ENCODE measurements around the gene SH3PXD2A.
"Not testable (repeated sequence)": the region's sequence is repeated elsewhere in the genome, so short reads cannot be mapped to it uniquely, and the experiment has no call there.

SH3PXD2A gene

GRCh38 chr10:103619424-103620351, 235.7 kb downstream of the SH3PXD2A start:
- no peak for DNase-seq

- peak in 11 of 14 donors; percentile 21 to 77 (median 54) for DNase-seq
These were observed 236.6 kb downstream of the SH3PXD2A start for GRCh38 chr10:103618575-103619423.

- no peak for DNase-seq
These were observed 237.6 kb downstream of the SH3PXD2A start for GRCh38 chr10:103617602-103618385.

- DNase-seq: no peak
These were observed 238.4 kb downstream of the SH3PXD2A start for GRCh38 chr10:103616705-103617601.

GRCh38 chr10:103614306-103615158, 240.8 kb downstream of the SH3PXD2A start:
- DNase-seq: no peak

GRCh38 chr10:103613616-103614015, 241.8 kb downstream of the SH3PXD2A start:
- no peak for DNase-seq

- peak in 1 of 14 donors; percentile 34 for DNase-seq
These were observed 242.7 kb downstream of the SH3PXD2A start for GRCh38 chr10:103612462-103613365.

GRCh38 chr10:103610921-103611511, 244.4 kb downstream of the SH3PXD2A start:
- no peak for DNase-seq

- no peak for DNase-seq
These were observed 245.3 kb downstream of the SH3PXD2A start for GRCh38 chr10:103610083-103610472.

- no peak for DNase-seq
These were observed 245.9 kb downstream of the SH3PXD2A start for GRCh38 chr10:103609231-103610082.

- not testable (repeated sequence) for DNase-seq
These were observed 247.3 kb downstream of the SH3PXD2A start for GRCh38 chr10:103608056-103608455.

GRCh38 chr10:103607051-103607450, 248.3 kb downstream of the SH3PXD2A start:
- DNase-seq: not testable (repeated sequence)

- not testable (repeated sequence) for DNase-seq
These were observed 249.3 kb downstream of the SH3PXD2A start for GRCh38 chr10:103606097-103606438.

- DNase-seq: peak in 6 of 14 donors; percentile 5 to 62 (median 26)
These were observed 249.8 kb downstream of the SH3PXD2A start for GRCh38 chr10:103605359-103606096.

GRCh38 chr10:103603382-103603781, 252.0 kb downstream of the SH3PXD2A start:
- DNase-seq: no peak

GRCh38 chr10:103602852-103603155, 252.6 kb downstream of the SH3PXD2A start:
- DNase-seq: no peak
